HG03439 (cell line): ENCODE results near the gene CHAC2.
"Not testable (repeated sequence)": the region's sequence is repeated elsewhere in the genome, so short reads cannot be mapped to it uniquely, and the experiment has no call there.

Experiments used
- ATAC-seq: cut with Tn5 transposase; IDR thresholded peaks from one replicate; pipeline ENCODE4 v1.9.1; 2021; ENCODE audit warnings: mild to moderate bottlenecking, moderate library complexity; ENCODE audit not compliant: unreplicated experiment

The CHAC2 gene

DNA sequence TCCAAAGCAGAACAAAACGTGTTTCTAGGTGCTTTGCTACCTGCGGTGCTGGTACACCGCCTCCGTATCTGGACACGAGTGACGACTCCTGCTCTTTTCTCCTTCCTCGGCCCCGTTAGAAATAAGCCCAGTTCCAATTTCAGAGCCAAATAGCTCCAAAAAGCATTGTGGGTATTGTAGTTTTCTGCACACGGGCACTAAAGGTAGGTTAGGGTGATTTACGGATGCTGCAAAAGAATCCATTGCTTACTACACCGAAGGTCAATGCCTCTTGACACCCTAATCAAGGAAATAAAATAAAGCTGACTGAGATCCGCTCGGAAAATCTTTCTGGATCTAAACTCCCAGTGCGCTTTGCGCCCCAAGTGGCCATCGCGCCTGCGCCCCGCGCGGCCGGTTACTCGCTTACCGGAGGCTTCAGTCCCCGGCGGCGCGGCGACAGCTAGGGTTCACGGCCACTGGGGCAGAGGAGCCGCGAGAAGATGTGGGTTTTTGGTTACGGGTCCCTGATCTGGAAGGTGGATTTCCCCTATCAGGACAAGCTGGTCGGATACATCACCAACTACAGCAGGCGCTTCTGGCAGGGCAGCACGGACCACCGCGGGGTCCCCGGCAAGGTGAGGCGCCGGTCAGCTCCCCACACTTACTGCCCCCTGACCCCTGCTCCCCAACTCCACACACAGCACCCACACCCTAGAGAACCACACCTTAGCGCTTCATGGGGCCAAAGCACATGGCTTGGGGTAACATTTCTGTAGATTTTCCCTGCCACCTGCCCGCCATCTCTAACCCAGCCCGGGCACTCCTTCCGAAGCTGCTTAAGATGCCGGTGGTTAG, at the start of gene CHAC2:
Gene CHAC2 (plus strand): TSS at position 400 of the 837 bp plus-strand sequence. CDS start 83 bp downstream, at position 483.
- ATAC-seq = peak; percentile 95

DNA sequence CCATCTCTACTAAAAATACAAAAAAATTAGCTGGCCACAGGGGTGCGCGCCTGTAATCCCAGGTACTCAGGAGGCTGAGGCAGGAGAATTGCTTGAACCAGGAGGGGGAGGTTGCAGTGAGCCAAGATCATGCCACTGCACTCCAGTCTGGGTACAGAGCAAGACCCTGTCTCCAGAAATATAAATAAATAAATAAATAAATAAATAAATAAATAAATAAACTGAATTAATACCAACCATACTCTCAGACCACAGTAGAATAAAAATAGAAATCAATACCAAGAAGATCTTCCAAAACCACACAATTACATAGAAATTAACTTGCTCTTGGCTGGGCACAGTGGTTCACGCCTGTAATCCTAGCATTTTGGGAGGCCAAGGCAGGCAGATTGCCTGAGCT, 46.7 kb upstream of the CHAC2 start:
- not testable (repeated sequence) for ATAC-seq

DNA sequence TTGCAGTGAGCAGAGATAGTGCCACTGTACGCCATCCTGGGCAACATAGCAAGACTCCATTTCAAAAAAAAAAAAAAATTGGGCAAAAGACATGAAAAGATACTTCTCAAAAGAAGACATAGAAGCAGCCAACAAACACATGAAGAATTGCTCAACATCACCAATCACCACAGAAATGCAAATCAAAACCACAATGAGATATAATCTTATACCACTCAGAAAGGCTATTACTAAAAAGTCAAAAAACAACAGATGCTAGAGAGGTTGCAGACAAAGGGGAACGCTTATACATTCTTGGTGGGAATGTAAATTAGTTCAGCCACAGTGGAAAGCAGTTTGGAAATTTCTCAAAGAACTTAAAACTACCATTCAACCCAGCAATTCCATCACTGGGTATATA, 43.1 kb upstream of the CHAC2 start:
- no peak for ATAC-seq

DNA sequence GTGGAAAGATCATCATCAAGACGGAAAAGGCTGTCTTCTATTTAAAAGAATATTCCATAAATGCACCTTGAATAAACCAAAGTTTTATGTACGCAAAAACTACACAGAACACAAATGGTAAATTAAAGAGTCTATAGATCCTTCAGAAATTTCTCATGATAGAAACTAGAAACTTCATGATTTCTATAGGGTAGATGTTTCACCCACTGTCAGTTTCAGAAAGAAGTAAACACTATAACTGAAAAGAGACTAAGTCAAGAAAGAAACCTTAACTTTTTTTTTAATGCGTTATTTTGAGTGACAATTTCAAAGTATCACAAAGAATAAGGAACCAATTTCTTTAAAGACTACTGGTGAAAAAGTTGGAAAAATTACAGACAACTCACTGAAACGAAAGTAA, 41.9 kb upstream of the CHAC2 start:
- ATAC-seq = no peak

DNA sequence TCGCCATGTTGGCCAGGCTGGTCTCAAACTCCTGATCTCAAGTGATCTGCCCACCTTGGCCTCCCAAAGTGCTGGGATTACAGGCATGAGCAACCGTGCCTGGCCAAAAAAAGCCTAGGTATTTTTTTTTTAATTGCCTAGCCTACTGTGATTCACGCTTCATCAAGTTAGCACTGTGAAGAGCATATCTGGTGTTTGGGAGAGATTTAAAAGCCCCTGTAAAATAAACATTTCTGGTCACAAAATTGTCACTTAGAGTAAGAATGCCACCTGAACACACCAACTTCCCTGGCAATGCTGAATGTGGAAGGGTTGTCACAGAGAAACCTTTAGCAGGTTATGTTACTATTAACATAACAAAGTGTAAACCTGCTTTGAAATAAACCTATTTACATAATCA, 39.7 kb upstream of the CHAC2 start:
- no peak for ATAC-seq

DNA sequence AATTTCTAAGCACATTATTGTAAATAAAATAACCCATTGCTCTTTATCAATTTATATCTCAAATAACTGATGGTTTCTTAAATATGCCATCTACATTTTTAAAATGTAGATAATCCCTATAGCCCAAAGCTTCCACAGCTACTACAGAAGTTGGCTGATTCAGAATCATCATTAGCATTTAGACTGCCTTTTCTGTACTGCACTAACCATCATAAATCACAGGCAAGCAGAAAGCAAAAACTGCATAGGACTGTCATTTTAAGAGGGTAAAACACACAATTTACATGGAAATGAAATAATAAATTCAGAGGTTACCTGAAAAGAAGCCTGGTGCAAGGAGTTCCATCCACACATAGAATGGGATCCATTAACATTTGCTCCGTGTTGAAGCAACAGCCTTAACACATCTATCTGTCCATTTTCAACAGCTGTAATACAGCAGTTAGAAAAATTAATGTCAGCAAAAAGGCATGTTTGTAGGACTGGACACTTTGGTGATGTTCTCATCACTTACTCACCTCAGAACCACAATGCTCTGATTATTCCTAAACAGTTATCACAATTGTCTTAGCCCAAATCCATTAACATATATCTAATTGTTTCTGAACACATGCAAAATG, 38.4 kb upstream of the CHAC2 start:
- no peak for ATAC-seq

DNA sequence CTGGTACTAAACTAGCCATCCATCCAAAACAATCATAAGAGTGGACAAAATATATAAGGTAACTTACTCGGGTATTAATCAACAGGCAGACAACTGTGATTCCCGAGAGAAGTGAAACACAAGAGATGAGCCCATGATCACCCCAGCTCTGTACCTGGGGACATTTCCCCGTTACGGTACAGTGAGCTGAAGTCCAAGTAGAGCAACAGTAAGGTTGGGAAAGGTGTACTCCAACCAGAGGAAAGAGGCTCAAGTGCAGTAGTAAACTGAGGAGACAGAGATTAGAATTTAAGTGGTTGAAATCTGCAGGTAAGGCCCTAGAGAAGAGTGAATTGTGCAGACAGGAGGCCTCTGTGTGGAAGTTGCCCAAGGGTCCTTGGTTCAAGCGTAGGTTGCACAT, 30.5 kb upstream of the CHAC2 start:
- no peak for ATAC-seq

DNA sequence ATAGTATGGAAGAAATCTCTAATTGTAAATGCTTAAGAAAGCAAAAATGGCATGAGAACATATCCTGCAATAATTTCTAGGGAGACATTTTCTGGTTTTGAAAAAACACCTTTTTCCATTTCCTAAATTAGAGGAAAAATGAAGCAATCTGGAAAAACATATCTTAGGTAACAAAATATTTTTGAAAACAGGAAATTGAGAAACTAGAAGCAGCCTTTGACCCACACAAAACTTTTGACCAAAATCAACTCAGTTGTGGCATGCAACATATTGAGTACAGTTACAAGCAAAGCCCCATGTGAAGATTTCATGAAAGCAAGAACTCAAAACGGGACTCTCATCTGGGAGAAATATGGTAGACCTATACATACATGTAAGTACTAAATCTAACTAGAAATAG, 28.6 kb upstream of the CHAC2 start:
- ATAC-seq = no peak

DNA sequence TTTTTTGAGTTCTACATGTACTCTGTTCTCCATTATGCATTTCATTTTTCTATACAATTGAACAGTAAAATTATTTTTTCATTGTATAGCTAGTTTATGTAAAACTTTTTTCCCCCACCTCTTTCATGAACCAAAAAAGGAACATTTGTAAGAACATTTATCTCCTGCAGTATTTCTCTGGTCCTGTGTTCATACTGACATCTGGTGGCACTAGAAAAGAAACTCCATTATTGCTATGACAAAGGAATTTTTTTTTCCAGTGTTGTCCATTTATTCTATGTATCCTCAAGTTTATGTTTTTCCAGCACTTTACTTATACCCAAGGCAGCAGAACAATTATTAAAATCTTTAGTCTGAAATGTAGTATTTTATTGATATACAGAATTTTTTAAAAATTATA, 27.4 kb upstream of the CHAC2 start:
- ATAC-seq = no peak

DNA sequence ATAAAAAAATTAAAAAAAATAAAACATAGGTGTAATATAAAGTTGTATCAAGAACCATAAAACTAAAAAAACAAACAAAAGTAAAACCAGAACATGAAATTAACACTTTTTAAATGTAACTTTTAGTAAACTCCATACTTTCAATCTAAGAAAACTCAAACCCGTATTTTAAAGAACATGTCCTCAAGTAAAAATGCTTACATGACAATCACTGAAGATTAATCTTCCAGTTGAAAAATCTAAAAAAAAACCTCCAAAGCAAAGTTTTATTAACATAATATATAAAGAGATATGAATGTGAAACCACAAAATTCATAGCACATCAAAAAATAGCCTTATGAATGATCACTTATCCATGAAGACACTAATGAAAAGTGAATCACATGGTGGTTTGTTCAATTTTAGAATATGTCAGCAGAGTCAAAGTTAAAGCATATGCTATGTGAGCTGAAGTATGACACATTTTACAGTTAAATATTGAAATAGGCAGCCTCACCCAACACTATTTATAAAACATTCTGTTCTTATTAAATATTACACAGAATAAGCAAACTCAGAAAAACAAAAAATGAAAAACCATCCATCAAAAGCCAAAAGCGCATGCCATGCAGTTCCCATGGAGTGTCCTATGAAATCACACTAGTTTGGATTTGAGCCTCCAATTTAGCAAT, 23.1 kb upstream of the CHAC2 start:
- ATAC-seq = no peak

DNA sequence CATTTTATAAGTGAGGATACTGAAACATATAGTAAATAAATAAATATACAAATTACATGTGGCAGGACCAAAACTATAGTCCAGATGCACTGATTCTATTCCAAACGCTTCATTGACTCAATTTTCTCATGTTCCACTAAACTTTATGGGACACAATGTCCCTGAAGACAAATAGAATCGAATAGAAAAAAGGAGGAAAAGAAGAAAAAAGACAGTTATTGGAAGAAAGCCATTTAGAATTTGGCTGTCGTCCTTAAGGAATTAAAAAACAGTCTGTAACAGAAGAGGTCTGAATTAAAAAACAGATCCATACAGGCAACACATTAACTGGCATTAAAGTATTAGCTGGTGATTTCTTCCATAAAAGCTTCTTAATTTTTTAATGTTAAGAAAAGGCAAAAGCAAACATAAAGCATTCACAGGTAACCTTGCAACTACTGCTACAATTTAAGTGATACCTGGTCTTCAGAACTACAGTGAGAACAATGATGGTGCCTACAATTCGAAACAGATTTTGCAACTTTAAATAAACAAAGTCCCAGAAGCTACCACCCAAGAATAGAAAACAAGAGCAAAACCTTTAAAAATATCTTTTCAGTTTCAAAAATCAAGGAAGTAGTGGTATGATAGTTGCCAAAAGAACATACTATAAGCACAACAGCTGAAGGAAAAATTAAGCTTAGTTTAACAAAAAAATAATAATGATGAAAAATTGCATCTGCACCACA, 17.4 kb upstream of the CHAC2 start:
- ATAC-seq = no peak

DNA sequence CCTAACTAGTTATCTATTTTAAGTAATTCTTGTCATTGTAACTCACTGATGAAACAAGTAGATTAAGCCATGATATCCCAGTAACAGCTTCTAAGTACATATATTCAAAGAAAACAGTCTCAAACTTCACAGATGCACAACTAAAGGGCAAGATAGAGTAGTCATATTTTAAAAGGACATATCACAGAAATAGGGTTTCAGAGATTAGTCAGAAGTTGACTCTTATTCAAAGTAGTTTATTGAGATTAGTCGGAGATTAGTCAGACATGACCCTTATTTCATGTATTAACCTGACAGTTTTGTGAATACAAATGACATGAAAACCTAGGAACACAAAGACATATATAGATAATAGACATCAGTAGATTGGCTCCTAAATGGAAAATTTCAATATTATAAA, 15.9 kb upstream of the CHAC2 start:
- peak; percentile 95 for ATAC-seq

DNA sequence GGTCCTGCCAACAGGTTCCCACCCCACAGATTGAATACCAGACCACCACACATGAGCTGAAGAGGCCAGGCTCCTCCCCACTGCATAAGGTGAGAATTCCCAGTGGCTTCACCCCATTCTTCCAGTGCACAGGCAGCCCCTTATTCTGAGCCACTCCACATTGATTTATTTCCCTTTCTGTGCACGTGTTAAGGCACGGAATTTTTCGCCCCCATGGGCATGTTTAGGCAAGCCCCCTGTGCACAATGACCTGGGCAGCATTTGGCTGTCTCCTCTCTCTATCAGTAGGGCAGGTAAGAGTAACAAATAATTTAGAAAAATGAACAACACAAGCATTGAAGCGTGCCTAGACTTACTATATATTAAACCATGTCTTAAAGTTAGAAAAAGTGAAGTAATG, 15.2 kb upstream of the CHAC2 start:
- ATAC-seq = no peak

DNA sequence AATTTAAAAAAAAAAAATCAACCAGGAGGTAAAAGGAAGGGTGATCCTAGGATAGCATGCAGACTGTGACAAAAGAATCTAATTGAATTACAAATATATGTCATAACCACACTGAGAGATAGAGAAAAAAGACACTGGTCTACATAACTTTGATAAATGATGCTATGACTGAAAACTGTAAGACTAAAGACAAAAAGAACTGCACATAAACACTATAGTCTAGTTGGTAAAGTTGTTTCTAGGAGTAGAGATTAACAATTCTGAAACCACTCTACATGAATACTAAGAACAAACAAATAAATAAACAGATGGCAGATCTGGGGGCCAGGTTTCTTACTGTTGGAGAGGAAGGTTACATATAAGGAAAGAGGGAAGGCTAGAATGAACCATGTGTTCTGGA, 14.6 kb upstream of the CHAC2 start:
- ATAC-seq = no peak

DNA sequence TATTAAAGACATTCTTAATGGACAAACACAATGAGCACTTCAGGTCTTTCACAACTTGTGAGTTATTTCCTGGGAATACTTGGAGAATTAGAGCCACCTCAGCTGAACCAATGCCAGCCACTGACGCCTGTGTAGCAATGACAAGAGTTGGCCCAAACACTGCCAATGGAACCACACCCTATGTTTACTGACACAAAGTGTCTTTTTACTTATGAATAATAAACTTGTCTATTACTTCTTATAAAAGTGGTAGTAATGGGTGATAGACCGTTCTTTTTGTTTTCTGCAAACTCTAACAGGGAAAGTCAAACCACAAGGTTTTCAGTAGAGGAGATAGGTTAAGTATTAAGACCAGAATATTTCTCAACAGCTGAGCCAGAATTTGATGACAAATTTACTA, 12.5 kb upstream of the CHAC2 start:
- ATAC-seq = no peak

DNA sequence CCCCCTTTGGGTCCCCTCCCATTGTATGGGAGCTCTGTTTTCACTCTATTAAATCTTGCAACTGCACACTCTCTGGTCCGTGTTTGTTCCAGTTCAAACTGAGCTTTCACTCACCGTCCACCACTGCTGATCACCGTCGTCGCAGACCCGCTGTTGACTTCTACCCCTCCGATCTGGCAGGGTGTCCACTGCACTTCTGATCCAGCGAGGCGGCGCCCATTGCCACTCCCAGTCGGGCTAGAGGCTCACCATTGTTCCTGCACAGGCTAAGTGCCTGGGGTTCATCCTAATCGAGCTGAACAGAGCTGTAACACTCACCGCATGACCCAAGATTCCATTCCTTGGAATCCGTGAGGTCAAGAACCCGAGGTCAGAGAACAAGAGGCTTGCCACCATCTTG, 11.0 kb upstream of the CHAC2 start:
- ATAC-seq = no peak

DNA sequence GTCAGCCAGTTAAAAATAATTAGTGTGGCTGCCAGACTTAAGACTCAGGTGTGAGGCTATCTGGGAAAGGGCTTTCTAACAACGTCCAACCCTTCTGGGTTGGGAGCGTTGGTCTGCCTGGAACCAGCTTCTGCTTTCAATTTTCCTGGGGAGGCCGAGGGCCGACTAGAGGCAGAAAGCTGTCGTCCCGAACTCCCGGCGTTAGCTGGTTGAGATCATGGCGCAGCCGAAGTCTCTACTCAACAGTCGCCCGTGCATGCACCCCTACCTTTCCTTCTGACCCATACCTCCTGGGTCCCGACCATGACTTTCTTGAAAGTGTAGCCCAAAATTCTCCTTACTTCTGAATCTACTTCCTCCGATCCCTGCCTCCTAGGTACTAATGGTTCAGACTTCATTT, 10.4 kb upstream of the CHAC2 start:
- not testable (repeated sequence) for ATAC-seq

DNA sequence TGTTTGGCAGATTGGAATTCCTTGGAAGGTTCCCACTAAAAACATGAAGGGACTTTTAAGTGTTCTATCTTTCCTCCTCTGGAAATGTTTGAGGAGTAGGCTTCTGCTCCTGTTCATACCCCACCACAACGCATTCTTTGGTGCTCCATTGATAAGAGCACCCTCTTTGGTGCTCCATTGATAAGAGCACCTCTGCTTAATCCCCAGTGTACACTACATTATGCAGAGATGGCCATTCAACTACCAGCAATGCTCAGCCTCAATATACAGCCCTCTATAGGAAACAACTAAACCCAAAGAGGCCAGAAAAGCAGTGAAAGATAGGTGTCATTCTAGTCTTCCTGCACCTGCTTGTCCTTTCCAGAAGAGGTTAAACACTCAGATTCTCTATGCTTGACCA, 1.8 kb upstream of the CHAC2 start:
- no peak for ATAC-seq

DNA sequence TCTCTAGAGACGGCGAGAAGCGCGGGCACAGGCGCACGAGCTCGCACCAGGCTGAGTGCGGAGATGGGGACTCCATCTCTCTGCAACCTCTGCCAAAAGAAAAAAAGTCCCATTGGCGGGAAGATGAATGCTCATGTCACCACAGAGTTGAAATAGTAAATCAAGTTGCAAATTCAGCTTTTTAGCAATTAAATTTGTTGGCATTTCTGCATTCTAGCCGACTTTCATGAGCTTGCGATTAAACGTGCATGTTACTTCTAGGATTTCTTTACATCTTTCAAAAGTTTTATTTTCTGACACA, 588 bp downstream of the CHAC2 start:
- peak; percentile 41 for ATAC-seq

DNA sequence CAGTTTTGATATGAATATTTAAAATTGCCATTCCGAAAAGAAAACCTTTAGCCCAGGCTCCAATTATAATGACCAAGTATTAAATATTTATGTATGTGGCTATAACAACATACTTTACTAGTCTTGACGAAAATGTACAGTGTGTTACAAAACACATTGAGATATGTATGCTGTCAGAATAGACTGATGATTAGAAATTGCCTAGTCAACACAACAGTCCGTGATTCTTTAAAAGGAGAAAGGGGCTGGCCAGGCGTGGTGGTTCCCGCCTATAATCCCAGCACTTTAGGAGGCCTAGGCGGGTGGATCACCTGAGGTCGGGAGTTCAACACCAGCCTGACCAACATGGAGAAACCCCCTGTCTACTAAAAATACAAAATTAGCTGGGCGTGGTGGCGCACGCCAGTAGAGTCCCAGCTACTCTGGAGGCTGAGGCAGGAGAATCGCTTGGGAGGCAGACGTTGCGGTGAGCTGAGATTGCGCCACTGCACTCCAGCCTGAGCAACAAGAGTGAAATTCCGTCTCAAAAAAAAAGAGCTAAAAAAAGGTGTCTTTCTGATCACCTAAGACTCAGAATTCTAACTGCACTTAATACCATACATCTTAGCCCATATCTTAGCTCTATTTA, 1.8 kb downstream of the CHAC2 start:
- ATAC-seq = no peak

DNA sequence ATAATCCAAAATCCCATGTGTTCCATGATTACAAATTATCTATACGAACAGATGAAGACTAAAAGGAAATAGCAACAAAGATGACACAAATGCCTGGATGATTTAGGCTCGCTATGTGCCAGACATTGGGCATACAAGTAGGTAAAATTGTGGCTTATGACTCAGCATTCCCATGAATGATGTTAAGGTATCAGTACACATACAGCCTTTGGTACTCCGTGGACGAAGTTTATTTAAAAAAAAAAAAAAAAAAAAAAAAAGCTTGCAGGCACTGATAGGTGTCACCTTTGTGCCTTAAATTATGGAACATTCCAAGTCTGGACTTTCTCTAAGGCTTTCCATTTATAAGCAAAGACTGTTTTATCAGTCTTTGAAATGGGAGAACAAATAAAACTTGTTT, 2.7 kb downstream of the CHAC2 start:
- no peak for ATAC-seq
